HG03108 (cell line): Measurements from ENCODE around the gene PIP5K1B.

ENCODE experiments used
- ATAC-seq: cut with Tn5 transposase; IDR thresholded peaks from one replicate; pipeline ENCODE4 v1.9.1; 2021; ENCODE audit warnings: moderate library complexity; ENCODE audit not compliant: unreplicated experiment

PIP5K1B gene

GRCh38 chr9:68805890-68806517, 101.0 kb downstream of the PIP5K1B start:
- no peak for ATAC-seq

DNA sequence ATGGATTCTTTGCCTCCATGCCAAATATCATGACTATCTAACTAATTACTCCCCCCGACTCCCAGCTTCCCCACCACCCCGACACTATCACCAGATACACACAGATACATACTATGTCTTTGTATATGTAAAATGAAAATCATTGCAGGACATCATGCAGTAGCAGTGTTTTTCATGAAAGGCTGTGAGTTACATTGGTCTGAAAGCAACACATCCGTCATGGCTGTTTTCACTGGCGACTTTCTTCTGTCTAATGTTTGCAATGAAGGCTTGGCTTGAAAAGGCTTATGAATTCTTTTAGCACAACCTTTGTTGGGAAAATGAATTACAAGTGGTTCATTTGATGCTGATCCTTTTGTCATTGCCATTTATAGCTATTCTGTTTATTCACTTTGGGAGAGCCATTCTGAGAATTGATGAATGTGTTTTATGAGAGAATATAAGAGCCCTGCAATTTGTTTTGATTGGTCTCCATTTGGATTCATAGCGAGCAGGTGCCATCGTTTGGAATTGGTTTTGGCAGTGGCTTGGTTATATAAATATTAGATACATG, 103.4 kb downstream of the PIP5K1B start:
- no peak for ATAC-seq

GRCh38 chr9:68817079-68817875, 112.2 kb downstream of the PIP5K1B start:
- ATAC-seq, result no peak

DNA sequence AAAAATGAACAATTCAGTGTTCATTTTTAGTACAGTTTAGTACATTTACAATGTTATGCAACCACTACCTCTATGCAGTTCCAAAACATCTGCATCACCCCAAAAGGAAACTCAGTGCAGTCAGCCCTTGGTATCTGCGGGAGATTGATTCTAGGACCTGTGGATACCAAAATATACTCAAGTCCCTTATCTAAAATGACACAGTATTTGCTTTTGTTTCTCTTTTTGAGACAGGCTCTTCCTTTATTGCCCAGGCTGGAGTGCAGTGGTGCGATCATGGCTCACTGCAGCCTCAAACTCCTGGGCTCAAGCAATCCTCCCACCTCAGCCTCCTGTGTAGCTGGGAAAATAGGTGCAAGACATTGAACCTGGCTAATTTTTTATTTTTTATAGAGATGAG, 114.0 kb downstream of the PIP5K1B start:
- no peak for ATAC-seq

- ATAC-seq, result no peak
Observed at GRCh38 chr9:68821911-68822310, 116.9 kb downstream of the PIP5K1B start.

- no peak for ATAC-seq
Observed at GRCh38 chr9:68822596-68823165, 117.6 kb downstream of the PIP5K1B start.

DNA sequence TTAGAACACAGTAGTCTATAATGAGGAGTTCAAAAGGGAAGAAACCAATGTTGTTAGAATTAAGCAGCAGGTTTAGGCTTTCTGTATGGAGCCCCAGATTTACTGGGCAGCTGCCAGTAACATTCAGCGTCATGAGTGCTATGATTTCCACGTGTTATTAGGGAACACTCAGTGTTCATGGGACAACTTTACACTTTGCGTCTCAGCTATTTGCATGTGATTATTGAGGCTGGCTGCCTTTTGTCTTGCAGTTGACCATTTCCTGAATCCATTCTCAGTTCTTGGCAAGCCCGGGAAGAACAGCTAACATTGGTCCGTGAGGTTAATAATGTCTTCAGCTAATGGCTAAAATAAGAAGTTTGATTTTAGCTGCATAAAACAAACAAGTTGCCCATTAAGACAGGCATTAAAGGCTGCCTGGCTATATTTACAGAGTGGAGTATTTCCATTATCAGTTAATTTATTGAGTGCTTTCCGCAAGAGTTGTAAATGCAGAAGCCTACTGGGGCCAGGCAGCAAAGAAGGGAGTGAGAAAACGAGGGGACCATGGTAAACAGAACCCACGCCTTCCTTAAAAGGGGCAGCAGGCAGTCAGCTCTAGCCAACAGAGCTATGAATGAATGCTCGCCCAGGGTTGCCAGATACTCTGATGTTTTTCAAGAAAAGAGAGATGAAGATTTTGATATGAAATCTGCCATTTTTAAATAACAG, 120.9 kb downstream of the PIP5K1B start:
- no peak for ATAC-seq

GRCh38 chr9:68827837-68828744, 123.1 kb downstream of the PIP5K1B start:
- ATAC-seq, result no peak

DNA sequence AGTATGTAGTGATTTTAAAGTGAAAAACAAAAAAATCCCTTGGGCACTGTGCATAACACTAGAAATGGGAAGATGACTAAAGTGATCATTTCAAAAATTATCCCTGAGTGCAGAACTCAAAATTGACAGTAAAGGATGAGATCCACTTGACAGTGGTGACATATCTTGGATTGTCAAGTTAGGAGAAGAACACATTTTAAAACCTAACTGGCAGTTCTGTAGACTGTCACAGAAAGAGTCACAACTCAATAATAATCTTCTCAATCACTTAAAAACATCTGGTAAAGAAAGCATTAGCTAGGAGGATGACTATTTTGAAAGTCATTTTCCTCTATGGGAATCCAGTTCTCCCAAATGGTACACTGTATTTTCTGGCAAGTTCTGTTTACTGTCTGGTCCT, 127.1 kb downstream of the PIP5K1B start:
- ATAC-seq, result no peak

GRCh38 chr9:68832861-68833518, 128.0 kb downstream of the PIP5K1B start:
- ATAC-seq, result no peak

- no peak for ATAC-seq
Observed at GRCh38 chr9:68834931-68835520, 130.0 kb downstream of the PIP5K1B start.

DNA sequence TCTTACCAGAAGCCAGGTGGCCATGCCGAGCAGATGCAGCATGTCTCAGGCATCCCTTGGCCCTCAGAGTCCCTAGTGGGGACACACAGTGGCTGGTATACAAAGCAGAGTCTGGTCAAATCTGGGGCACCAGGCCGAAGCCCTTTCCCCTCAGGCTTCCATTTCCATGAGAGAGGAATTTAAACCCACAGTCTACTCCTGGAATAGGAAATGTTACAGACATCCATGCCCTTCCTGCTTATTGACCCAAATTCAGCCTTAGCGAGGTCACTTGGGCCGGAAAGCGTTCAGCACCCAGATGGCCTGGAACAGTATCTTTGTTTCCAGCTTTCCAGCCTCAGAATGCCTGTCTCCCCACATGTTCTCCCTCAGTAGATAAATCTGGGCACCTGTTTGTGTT, 131.7 kb downstream of the PIP5K1B start:
- no peak for ATAC-seq

DNA sequence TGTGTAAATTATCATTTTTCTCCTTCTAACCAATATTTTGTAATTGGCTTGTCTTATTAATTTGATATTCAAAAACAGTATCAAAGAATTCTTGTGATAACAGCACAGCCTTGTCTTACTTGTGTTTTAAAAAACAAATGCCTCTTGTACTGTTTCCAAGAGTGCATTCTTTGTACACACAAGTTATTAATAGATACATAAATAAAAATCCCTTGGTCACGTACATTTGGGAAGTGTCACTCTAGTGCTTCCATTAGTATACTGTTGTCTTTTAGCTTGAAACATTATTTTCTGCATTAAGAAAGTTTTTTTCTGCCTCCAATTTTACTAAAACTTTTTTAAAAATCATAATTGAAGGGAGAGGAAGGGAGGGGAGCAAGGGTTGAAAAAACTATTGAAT, 133.2 kb downstream of the PIP5K1B start:
- no peak for ATAC-seq

GRCh38 chr9:68841276-68842052, 136.4 kb downstream of the PIP5K1B start:
- no peak for ATAC-seq

DNA sequence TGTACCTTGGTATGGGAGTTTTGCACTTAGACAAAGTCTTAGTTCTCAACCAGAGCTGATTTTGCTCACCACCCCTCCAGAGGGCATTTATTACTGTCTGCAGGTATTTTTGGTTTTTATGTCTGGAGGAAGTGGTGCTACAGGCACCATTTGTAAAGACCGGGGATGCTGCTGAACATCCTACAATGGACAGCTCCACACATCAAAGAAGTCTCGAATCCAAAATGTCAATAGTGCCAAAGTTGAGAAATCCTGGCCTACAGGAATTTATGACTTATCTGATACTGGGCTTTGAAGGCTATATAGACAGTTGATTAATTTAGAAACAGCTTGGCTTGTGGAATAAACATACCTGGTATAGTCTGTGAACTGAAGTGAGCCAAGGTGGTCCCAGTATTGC, 137.5 kb downstream of the PIP5K1B start:
- ATAC-seq, result no peak

DNA sequence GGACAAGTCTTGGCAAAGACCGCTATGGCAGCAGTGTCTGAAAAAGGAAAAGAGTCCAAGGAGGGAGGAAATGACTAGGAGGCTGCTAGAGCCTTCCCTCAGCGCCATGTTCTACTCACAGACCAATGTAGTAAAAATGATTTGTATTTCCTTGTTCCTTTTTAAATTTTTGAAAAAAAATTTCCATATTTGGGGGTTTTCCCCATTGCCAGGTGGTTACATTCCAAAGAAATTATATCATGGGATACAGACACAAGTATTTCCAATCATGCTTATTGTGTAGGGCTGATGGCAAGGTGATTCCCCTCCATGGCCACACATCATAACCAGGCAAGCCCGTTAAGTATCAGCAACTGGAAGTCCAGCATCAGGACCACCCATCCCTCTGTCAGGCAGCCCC, 138.2 kb downstream of the PIP5K1B start:
- no peak for ATAC-seq

DNA sequence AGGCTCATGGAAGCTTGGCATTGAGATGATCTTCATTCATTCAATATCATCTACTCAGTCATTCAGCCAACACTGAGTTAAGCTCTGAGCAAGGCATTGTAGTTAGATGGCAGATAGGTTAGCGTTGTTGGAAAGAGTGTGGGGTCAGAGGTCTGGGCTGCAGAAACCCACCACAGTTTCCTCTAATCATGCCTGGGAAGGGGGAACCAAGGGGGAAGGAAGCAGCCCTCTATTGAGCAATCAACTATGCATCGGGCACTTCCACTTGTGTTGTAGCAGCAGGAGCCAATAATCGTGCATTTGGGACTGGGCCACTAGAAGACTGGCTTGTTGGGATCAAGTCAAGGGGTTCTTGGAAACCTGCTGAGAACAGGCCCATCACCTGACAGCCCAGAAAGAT, 139.1 kb downstream of the PIP5K1B start:
- ATAC-seq, result no peak
